Brain microvascular endothelial cell (primary cell): Measurements from ENCODE around the gene CHRNG.
A peak's percentile ranks its signal among the peaks of the same experiment; 100 is the strongest.

Experiments used
- DNase-seq: peaks from one replicate; pipeline ENCODE4 v3.0.0-alpha.2; 2020
- H3K27ac ChIP-seq: fragments of 250-450 bp; sonication (Bioruptor Pico); 2 replicates; pipeline ENCODE4 v1.5.1; 2020; ENCODE audit warnings: mild to moderate bottlenecking, moderate library complexity
- H3K27me3 ChIP-seq: fragments of 250-450 bp; sonication (Bioruptor Pico); replicated peaks from 2 replicates; pipeline ENCODE4 v1.5.1; 2020; ENCODE audit warnings: mild to moderate bottlenecking
- H3K36me3 ChIP-seq: fragments of 250-450 bp; sonication (Bioruptor Pico); replicated peaks from 2 replicates; pipeline ENCODE4 v1.5.1; 2020; ENCODE audit warnings: mild to moderate bottlenecking
- H3K4me3 ChIP-seq: 2 replicates; pipeline ENCODE4 v1.5.1; 2011; ENCODE audit warnings: low read depth, mild to moderate bottlenecking, control low read depth, low read length, moderate library complexity
- CTCF ChIP-seq: IDR thresholded peaks from 2 replicates; pipeline ENCODE4 v1.5.1; 2011; ENCODE audit warnings: low read depth, mild to moderate bottlenecking, moderate library complexity, low read length, control low read depth, inconsistent platforms; ENCODE audit errors: missing control alignments
- in situ Hi-C: cut with HindIII; loops from 2 replicates; pipeline ENCODE4 v1.10.0; 2017; ENCODE audit warnings: low sequenced_read_pairs, low pct_ligation_motif_present

CHRNG gene

DNA sequence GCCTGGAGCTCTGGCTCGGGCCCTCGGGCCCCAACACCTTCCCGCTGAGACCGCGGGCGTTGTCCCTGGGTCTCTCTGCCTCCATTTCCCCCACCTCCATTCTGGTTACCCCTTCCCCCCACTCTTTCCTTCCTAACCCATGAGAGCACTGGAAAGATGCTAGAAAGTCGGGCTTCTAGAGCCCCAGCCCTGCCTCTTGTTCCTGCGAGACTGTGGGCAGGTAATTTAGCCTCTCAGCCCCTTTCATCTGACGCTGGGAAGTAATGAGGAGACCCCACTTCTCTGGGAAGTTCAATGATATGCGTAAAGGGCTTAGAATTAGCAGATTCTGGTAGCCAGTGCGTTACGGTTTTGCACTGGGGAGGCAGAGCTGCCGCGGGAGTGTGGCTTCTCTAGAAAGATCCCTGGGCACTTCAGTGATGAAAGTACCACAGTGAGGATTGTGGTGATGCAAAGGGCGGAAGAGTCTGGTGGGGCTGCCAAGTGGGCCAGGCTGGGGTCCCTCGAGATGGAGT lies 35.6 kb upstream of the CHRNG start:
- in situ Hi-C loops: no loop called here

DNA sequence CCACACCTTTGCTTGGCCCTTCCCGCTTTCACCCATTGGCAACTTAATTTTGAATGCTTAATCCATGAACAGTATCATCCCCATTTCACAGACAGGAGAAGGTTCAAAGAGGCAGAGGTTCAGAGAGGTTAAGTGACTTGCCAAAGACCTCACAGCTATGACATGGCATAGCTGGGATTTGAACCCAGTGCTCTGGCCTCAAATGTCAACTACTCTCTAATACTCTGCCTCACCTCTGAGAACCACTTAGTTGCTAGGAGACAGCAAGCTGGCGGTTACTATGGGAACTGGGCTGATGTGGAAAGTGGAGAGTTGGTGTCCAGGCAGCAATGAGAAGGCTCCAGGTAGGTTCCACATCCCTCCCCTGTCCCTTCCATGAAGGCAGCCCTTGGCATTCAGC lies 35.1 kb upstream of the CHRNG start:
- in situ Hi-C loops: no loop called here
- DNase-seq: no peak
- Histone ChIP-seq H3K36me3 (no peaks in the 10 kb centered on the region), H3K27ac (no peak overlapping the region), H3K27me3 (peaks cover 54% of the 10 kb centered on the region), H3K4me3 (no peak overlapping the region)
- no peak for TF ChIP-seq CTCF

More for the DNA sequence above, 35.6 kb upstream of the CHRNG start:
- Histone ChIP-seq H3K36me3 (no peaks in the 10 kb centered on the region), H3K27me3 (peaks cover 56% of the 10 kb centered on the region), H3K27ac (no peak overlapping the region), H3K4me3 (no peak overlapping the region)
- no peak for DNase-seq
- no peak for TF ChIP-seq CTCF

DNA sequence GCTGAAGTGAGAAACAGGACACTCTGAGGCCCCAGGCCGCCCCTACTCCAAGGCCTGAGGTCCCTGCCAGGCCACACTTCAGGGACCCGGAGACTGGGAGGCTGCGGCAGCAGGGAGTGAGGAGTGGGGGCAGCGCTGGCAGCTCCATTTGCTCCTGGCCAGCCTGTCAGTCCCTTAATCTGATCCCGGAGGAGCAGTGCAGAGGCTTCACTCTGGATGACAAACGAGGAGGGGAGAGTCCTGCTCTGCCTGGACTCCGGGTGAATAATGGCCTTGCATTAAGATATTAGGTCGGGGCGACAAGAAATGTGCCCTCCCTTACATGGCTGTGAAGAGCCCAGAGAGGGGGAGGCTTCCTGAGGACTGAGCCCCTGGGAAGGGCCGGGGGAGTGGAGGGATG lies 33.6 kb upstream of the CHRNG start:
- no peak overlapping the region for H3K4me3 ChIP-seq
- in situ Hi-C loops: no loop called here
- no peak overlapping the region for H3K27ac ChIP-seq
- H3K27me3 ChIP-seq: peaks cover 49% of the 10 kb centered on the region
- TF ChIP-seq CTCF: no peak
- no peaks in the 10 kb centered on the region for H3K36me3 ChIP-seq
- no peak for DNase-seq

GRCh38 chr2:232506709-232507108 lies 32.8 kb upstream of the CHRNG start:
- Histone ChIP-seq H3K27ac (no peak overlapping the region), H3K27me3 (peaks cover 51% of the 10 kb centered on the region), H3K36me3 (no peaks in the 10 kb centered on the region), H3K4me3 (no peak overlapping the region)
- no peak for TF ChIP-seq CTCF
- DNase-seq: no peak
- in situ Hi-C loops: no loop called here

DNA sequence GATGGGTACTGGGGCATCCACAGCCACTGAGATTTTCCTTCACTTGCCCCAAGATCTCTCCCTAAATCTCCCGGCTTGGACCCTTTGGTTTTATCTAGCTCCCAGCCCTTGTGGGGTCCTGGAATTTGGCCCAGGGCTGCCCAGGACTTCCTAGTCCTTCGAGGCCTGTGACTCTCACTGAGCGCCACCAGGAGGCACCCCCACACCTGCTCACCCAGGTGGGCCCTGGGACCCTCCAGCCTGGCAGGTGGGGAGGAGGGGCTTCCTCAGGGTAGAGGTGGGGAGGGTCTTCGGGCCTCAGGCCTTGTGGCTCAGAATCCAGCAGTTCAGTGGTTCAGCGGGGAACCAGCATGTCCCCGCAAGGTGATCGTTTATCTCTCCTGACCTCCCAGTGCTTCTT lies 31.2 kb upstream of the CHRNG start:
- H3K4me3 ChIP-seq: no peak overlapping the region
- H3K36me3 ChIP-seq: no peaks in the 10 kb centered on the region
- peak; percentile 2 for TF ChIP-seq CTCF
- H3K27ac ChIP-seq: no peak overlapping the region
- H3K27me3 ChIP-seq: peaks cover 47% of the 10 kb centered on the region
- in situ Hi-C loops: no loop called here
- DNase-seq: no peak

GRCh38 chr2:232511336-232511890 lies 28.1 kb upstream of the CHRNG start:
- no peak for TF ChIP-seq CTCF

More at GRCh38 chr2:232511336-232511890, 28.1 kb upstream of the CHRNG start:
- Histone ChIP-seq H3K4me3 (no peak overlapping the region), H3K27me3 (peaks cover 26% of the 10 kb centered on the region), H3K27ac (no peak overlapping the region), H3K36me3 (no peaks in the 10 kb centered on the region)
- DNase-seq: no peak
- in situ Hi-C loops: no loop called here
